Measurements from ENCODE around the gene SAXO2. TPM values are rescaled to one million over a fixed set of nuclear protein-coding genes. Genes with fewer than 3 reads are reported as not detected.

Gene SAXO2
- total and polyA plus RNA-seq, 10 of the 15 experiments (the other 5 are each of a cell fraction or from before 2014, with no cell fraction given), result 0.06 to 2.3 (median 1.4) TPM

DNA sequence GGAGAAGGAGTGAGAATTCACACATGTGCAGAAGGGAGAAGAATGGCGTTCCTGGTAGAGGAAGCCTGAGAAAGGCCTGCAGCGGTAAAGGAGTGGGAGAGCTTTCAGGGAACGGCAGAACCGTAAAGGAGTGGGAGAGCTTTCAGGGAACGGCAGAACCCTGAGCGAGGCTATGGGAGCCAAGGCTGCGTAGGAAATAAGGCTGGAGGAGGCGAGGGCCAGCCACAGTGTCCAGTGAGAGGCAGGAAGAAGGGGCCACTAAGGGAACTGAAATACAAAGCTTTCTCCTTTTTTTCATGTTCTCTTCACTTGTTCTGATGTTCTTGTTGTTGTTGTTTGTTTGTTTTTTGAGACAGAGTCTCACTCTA is 45.1 kb downstream of the SAXO2 start (continued):
- TF ChIP-seq, protein P1, sequence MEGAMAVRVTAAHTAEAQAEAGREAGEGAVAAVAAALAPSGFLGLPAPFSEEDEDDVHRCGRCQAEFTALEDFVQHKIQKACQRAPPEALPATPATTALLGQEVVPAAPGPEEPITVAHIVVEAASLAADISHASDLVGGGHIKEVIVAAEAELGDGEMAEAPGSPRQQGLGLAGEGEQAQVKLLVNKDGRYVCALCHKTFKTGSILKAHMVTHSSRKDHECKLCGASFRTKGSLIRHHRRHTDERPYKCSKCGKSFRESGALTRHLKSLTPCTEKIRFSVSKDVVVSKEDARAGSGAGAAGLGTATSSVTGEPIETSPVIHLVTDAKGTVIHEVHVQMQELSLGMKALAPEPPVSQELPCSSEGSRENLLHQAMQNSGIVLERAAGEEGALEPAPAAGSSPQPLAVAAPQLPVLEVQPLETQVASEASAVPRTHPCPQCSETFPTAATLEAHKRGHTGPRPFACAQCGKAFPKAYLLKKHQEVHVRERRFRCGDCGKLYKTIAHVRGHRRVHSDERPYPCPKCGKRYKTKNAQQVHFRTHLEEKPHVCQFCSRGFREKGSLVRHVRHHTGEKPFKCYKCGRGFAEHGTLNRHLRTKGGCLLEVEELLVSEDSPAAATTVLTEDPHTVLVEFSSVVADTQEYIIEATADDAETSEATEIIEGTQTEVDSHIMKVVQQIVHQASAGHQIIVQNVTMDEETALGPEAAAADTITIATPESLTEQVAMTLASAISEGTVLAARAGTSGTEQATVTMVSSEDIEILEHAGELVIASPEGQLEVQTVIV (IDR thresholded peaks at IDR 0.05; ENCODE audit: borderline replicate concordance, partially characterized antibody), result no peak
- no peak for TF ChIP-seq EP300 (IDR thresholded peaks at IDR 0.05; ENCODE audit: borderline replicate concordance in 1 of 2, control insufficient read depth in 1 of 2, low read depth in 2 of 2, low read length in 2 of 2)
- no peak for TF ChIP-seq NFYB (IDR thresholded peaks at IDR 0.05; ENCODE audit: insufficient read depth, low read depth, low read length)
- TF ChIP-seq PML (IDR thresholded peaks at IDR 0.05; ENCODE audit: low read length), result no peak
- TF ChIP-seq CHD4 (IDR thresholded peaks at IDR 0.05), result no peak
- no peak for TF ChIP-seq YBX1 (IDR thresholded peaks at IDR 0.05)
- TF ChIP-seq, protein P2, sequence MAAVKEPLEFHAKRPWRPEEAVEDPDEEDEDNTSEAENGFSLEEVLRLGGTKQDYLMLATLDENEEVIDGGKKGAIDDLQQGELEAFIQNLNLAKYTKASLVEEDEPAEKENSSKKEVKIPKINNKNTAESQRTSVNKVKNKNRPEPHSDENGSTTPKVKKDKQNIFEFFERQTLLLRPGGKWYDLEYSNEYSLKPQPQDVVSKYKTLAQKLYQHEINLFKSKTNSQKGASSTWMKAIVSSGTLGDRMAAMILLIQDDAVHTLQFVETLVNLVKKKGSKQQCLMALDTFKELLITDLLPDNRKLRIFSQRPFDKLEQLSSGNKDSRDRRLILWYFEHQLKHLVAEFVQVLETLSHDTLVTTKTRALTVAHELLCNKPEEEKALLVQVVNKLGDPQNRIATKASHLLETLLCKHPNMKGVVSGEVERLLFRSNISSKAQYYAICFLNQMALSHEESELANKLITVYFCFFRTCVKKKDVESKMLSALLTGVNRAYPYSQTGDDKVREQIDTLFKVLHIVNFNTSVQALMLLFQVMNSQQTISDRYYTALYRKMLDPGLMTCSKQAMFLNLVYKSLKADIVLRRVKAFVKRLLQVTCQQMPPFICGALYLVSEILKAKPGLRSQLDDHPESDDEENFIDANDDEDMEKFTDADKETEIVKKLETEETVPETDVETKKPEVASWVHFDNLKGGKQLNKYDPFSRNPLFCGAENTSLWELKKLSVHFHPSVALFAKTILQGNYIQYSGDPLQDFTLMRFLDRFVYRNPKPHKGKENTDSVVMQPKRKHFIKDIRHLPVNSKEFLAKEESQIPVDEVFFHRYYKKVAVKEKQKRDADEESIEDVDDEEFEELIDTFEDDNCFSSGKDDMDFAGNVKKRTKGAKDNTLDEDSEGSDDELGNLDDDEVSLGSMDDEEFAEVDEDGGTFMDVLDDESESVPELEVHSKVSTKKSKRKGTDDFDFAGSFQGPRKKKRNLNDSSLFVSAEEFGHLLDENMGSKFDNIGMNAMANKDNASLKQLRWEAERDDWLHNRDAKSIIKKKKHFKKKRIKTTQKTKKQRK (IDR thresholded peaks at IDR 0.05; ENCODE audit: low read depth, low read length), result no peak

DNA sequence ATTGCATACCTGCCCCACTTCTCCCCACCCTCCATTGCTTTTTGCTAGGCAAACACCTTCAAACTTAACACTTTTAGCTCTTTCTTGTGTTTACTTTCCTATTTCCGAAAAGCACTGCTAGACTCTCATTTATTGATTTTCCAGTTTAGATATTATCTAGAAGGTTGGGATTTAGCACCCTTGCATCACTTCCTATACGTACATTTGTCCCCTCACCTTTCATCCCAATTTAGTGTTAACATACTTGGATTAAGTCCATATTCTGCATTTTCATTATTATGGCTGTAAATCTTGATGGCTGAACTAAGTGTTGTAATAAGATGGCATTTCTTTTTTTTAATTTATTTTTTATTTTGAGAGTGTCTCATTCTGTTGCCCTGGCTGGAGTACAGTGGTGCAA is 47.2 kb downstream of the SAXO2 start:
- H3K36me3 ChIP-seq (ENCODE audit: control insufficient read depth in 2 of 2, insufficient read depth in 2 of 2, low read length in 1 of 2), result no peaks in the 10 kb centered on the region
- no peak overlapping the region for H3K4me2 ChIP-seq (ENCODE audit: control insufficient read depth, insufficient read depth)
- no peak for FAIRE-seq
- no peak overlapping the region for H3K27ac ChIP-seq (ENCODE audit: control insufficient read depth, insufficient read depth)
- no peak for DNase-seq (ENCODE audit: low read depth, low spot score)
- ChIA-PET RAD21 (ENCODE audit: unreplicated experiment) (no interaction called here), CTCF (no interaction called here), SMC1A (ENCODE audit: uncharacterized antibody, unreplicated experiment) (no interaction called here), POLR2A (no interaction called here)
- H3K4me3 ChIP-seq, result no peak overlapping the region
- H3K9ac ChIP-seq (ENCODE audit: control insufficient read depth, insufficient read depth, low read length), result no peak overlapping the region
- in situ Hi-C loops (cut with MboI), result no loop called here
- H2AFZ ChIP-seq (ENCODE audit: control insufficient read depth, low read depth, low read length), result no peak overlapping the region
- H3K9me3 ChIP-seq (replicated peaks; ENCODE audit: control insufficient read depth, insufficient read depth, low read length), result no peaks in the 10 kb centered on the region; the same call in 2 of the 3 replicates
- no peaks in the 10 kb centered on the region for H4K20me1 ChIP-seq (ENCODE audit: control insufficient read depth, insufficient read depth)
- ATAC-seq, result no peak
- 58% methylated on average over 2 of the region's 2 CpGs for WGBS (ENCODE audit: insufficient coverage, insufficient replicate concordance, low lambda C conversion rate, missing lambda C conversion rate)
- BruUV-seq (replicated peaks), result no TSS peak
- H3K27me3 ChIP-seq (replicated peaks in 1 of 2; ENCODE audit: control insufficient read depth in 2 of 2, insufficient read depth in 2 of 2, low read length in 1 of 2), result no peaks in the 10 kb centered on the region
- no peaks in the 10 kb centered on the region for H3K79me2 ChIP-seq (ENCODE audit: control insufficient read depth, insufficient read depth, low read length)
- intact Hi-C loops (cut with micrococcal nuclease; ENCODE audit: unreplicated experiment), result no loop called here
- H3K4me1 ChIP-seq (ENCODE audit: control insufficient read depth, insufficient read depth, low read length), result no peaks in the 10 kb centered on the region
- TF ChIP-seq, protein P3, sequence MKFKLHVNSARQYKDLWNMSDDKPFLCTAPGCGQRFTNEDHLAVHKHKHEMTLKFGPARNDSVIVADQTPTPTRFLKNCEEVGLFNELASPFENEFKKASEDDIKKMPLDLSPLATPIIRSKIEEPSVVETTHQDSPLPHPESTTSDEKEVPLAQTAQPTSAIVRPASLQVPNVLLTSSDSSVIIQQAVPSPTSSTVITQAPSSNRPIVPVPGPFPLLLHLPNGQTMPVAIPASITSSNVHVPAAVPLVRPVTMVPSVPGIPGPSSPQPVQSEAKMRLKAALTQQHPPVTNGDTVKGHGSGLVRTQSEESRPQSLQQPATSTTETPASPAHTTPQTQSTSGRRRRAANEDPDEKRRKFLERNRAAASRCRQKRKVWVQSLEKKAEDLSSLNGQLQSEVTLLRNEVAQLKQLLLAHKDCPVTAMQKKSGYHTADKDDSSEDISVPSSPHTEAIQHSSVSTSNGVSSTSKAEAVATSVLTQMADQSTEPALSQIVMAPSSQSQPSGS (IDR thresholded peaks at IDR 0.05; ENCODE audit: low read length), result no peak
- TF ChIP-seq, protein P4, sequence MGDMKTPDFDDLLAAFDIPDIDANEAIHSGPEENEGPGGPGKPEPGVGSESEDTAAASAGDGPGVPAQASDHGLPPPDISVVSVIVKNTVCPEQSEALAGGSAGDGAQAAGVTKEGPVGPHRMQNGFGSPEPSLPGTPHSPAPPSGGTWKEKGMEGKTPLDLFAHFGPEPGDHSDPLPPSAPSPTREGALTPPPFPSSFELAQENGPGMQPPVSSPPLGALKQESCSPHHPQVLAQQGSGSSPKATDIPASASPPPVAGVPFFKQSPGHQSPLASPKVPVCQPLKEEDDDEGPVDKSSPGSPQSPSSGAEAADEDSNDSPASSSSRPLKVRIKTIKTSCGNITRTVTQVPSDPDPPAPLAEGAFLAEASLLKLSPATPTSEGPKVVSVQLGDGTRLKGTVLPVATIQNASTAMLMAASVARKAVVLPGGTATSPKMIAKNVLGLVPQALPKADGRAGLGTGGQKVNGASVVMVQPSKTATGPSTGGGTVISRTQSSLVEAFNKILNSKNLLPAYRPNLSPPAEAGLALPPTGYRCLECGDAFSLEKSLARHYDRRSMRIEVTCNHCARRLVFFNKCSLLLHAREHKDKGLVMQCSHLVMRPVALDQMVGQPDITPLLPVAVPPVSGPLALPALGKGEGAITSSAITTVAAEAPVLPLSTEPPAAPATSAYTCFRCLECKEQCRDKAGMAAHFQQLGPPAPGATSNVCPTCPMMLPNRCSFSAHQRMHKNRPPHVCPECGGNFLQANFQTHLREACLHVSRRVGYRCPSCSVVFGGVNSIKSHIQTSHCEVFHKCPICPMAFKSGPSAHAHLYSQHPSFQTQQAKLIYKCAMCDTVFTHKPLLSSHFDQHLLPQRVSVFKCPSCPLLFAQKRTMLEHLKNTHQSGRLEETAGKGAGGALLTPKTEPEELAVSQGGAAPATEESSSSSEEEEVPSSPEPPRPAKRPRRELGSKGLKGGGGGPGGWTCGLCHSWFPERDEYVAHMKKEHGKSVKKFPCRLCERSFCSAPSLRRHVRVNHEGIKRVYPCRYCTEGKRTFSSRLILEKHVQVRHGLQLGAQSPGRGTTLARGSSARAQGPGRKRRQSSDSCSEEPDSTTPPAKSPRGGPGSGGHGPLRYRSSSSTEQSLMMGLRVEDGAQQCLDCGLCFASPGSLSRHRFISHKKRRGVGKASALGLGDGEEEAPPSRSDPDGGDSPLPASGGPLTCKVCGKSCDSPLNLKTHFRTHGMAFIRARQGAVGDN (IDR thresholded peaks at IDR 0.05), result no peak
- TF ChIP-seq RFX5 (IDR thresholded peaks at IDR 0.05; ENCODE audit: low read depth, low read length), result no peak
- TF ChIP-seq ZNF207 (IDR thresholded peaks at IDR 0.05; ENCODE audit: borderline replicate concordance), result no peak
